ENCODE results near the gene MRPS27. TPM values are rescaled to one million over a fixed set of nuclear protein-coding genes. Genes with fewer than 3 reads are reported as not detected.

MRPS27 gene
- total and polyA plus RNA-seq, 8 donors = 9.4 to 28.0 (median 20.6) TPM

DNA sequence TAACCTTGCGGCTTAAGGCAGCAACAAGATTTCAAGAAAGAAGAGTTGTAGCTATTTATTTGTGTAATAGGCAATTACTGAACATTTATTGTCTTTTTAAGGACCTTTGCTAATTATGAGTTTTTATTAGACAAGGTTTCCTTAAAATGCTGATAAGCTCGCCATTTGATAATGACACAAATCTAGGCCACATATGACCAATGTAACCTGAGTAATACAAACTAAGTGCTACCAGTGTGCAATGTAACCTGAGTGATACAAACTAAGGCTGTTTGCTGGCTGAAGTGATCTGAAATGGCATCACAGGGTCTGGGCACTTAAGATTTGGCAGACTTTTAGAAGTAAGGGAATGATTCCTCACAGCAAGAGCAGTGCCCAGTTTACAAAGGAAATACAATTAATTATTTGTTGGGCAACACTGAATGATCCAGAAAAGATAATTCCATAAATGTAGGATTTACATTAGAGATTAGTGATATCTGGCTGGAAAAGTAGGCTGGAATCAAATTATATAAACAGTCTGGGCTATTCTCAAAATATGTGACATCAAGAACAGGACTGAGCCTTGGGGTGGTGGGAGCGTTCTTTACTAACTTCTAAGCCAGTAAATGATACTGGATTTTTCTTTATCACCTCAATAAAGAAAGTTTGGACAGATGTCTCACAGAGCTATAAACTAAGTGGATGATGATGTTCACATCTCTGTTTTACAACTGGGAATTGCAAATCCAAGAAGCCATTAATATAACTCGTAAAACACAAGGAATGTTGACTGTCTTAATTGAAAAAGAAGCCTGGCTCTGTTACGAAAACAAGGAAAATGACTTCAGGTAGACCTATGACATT, 54.8 kb downstream of the MRPS27 start:
- 92 to 94% methylated on average over 5 of the region's 5 CpGs for WGBS, 2 donors

GRCh38 chr5:72256536-72256935, 63.5 kb downstream of the MRPS27 start:
- 83 to 89% methylated on average over 2 of the region's 2 CpGs for WGBS, 2 donors
- ATAC-seq (no peak), FAIRE-seq (no peak), DNase-seq (no peak)
- intact Hi-C loops (cut with DNase I) = no loop called here
- H3K9me3 ChIP-seq = no peaks in the 10 kb centered on the region
- no peak overlapping the region for H3K4me3 ChIP-seq
- no peaks in the 10 kb centered on the region for H3K36me3 ChIP-seq
- H3K27ac ChIP-seq = no peak overlapping the region
- no peaks in the 10 kb centered on the region for H3K27me3 ChIP-seq
- H3K4me1 ChIP-seq = no peaks in the 10 kb centered on the region
- TF ChIP-seq CTCF (IDR thresholded peaks at IDR 0.05) = no peak

More for the DNA sequence above, 54.8 kb downstream of the MRPS27 start:
- Histone ChIP-seq H3K27ac (no peak overlapping the region), H3K9me3 (no peaks in the 10 kb centered on the region), H3K4me1 (peaks cover 0 to 8% (median 0%) of the 10 kb centered on the region in 3 donors), H3K36me3 (no peaks in the 10 kb centered on the region), H3K27me3 (no peaks in the 10 kb centered on the region), H3K4me3 (no peak overlapping the region)
- no peak for TF ChIP-seq CTCF (IDR thresholded peaks at IDR 0.05)
- intact Hi-C loops (cut with DNase I) = no loop called here
- DNase-seq (no peak), ATAC-seq (no peak), FAIRE-seq (no peak)

DNA sequence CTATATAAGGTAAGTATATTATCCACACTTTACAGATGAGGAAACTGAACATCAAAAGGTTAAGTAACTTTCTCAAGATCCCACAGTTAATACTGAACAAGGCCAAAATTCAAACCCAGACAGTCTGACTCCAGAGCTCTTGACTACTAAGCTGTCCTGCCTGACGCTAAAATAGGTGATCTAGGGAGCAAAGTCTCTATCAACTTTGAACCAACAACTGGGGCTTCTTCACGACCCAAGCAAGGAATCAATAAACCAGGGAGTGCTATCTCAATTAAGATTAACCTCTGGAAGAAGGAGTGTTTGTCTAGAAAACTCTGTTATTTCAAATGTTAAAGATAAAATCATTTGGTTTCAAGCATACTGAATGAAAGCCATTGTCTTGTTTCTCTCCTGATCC, 64.4 kb downstream of the MRPS27 start:
- FAIRE-seq = no peak
- no peak overlapping the region for H3K27ac ChIP-seq
- no peak for ATAC-seq

GRCh38 chr5:72255237-72255636, 64.8 kb downstream of the MRPS27 start:
- no peaks in the 10 kb centered on the region for H3K9me3 ChIP-seq
- DNase-seq (no peak), FAIRE-seq (no peak), ATAC-seq (no peak)
- TF ChIP-seq CTCF (IDR thresholded peaks at IDR 0.05) = no peak
- H3K27ac ChIP-seq = no peak overlapping the region
- H3K27me3 ChIP-seq = no peaks in the 10 kb centered on the region
- no peaks in the 10 kb centered on the region for H3K4me1 ChIP-seq
- no peak overlapping the region for H3K4me3 ChIP-seq
- WGBS, 2 donors = 96 to 98% methylated on average over 3 of the region's 3 CpGs
- intact Hi-C loops (cut with DNase I) = no loop called here
- H3K36me3 ChIP-seq = no peaks in the 10 kb centered on the region

More for the DNA sequence above, 64.4 kb downstream of the MRPS27 start:
- H3K4me3 ChIP-seq = no peak overlapping the region
- no peak for DNase-seq
- H3K36me3 ChIP-seq = no peaks in the 10 kb centered on the region
- intact Hi-C loops (cut with DNase I) = no loop called here
- no peaks in the 10 kb centered on the region for H3K9me3 ChIP-seq
- no peaks in the 10 kb centered on the region for H3K4me1 ChIP-seq
- no peaks in the 10 kb centered on the region for H3K27me3 ChIP-seq
- WGBS, 2 donors = 47 to 52% methylated on average over 2 of the region's 2 CpGs
- TF ChIP-seq CTCF (IDR thresholded peaks at IDR 0.05) = no peak

DNA sequence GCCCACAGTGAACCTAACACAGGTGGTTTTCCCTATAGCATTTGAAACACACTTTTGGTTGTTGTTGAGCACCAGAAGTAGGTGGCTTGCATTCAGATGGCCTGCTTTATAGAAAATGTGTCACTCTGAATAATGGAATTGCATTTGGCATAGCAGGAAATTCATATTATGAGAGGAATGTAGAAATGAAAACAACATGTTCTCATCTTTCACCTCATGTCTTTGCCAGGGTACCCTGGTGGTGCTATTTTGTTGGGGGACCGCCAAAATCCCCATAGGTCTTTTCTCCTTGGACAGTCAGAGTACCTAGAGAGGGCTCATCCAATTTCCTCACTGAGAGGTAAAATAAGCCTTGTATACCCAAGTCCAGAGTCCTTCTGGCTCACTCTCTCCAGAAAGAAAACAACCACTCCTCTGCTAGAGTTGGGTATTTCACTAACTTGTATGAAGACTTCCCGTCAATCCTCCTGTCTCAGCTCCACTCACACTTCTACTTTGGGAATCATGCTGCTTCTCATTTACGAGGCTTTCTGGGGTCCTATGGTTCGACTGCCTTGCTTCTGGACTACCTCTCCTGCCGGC, 67.4 kb downstream of the MRPS27 start:
- H3K4me3 ChIP-seq = no peak overlapping the region
- peaks cover 0 to 7% (median 7%) of the 10 kb centered on the region in 3 donors for H3K4me1 ChIP-seq
- no peaks in the 10 kb centered on the region for H3K36me3 ChIP-seq
- ATAC-seq (no peak), DNase-seq (no peak), FAIRE-seq (no peak)
- intact Hi-C loops (cut with DNase I) = no loop called here
- WGBS, 2 donors = 93 to 97% methylated on average over 5 of the region's 5 CpGs
- H3K27me3 ChIP-seq = no peaks in the 10 kb centered on the region
- H3K9me3 ChIP-seq = no peaks in the 10 kb centered on the region
- H3K27ac ChIP-seq = no peak overlapping the region
- TF ChIP-seq CTCF (IDR thresholded peaks at IDR 0.05) = no peak
